Trophoblast cell (in vitro differentiated cells and primary cell): ENCODE results near the gene UBE2Q1.
A peak's percentile ranks its signal among the peaks of the same experiment; 100 is the strongest.

Experiments used
- DNase-seq, 2 donors: peaks; one replicate each; pipeline ENCODE4 v3.0.0-alpha.2; 2016
- H2AFZ ChIP-seq: 2 replicates; pipeline ENCODE4 v1.6.1; 2013; ENCODE audit warnings: low read length, moderate library complexity, mild to moderate bottlenecking; ENCODE audit not compliant: insufficient read depth, poor library complexity
- H2AK5ac ChIP-seq: 2 replicates; pipeline ENCODE4 v1.6.1; 2013; ENCODE audit warnings: mild to moderate bottlenecking, low read length
- H2BK120ac ChIP-seq: 2 replicates; pipeline ENCODE4 v1.6.1; 2013; ENCODE audit warnings: low read length, mild to moderate bottlenecking, moderate library complexity; ENCODE audit not compliant: insufficient read depth, poor library complexity
- H2BK12ac ChIP-seq: 2 replicates; pipeline ENCODE4 v1.6.1; 2013; ENCODE audit warnings: mild to moderate bottlenecking, low read length, moderate library complexity
- H2BK5ac ChIP-seq: 2 replicates; pipeline ENCODE4 v1.6.1; 2013; ENCODE audit warnings: low read length, low read depth, moderate library complexity, mild to moderate bottlenecking; ENCODE audit not compliant: poor library complexity
- H3K14ac ChIP-seq: 2 replicates; pipeline ENCODE4 v1.6.1; 2013; ENCODE audit warnings: mild to moderate bottlenecking, low read length
- H3K18ac ChIP-seq: 2 replicates; pipeline ENCODE4 v1.6.1; 2013; ENCODE audit warnings: mild to moderate bottlenecking, low read length
- H3K23ac ChIP-seq: 2 replicates; pipeline ENCODE4 v1.6.1; 2013; ENCODE audit warnings: low read length
- H3K27ac ChIP-seq: 2 replicates; pipeline ENCODE4 v1.5.1; 2013; ENCODE audit warnings: low read depth, mild to moderate bottlenecking, inconsistent platforms, low read length, moderate library complexity
- H3K27me3 ChIP-seq: 2 replicates; pipeline ENCODE4 v1.6.1; 2013; ENCODE audit warnings: inconsistent platforms, mild to moderate bottlenecking, low read length, moderate library complexity; ENCODE audit not compliant: insufficient read depth
- H3K36me3 ChIP-seq, 2 experiments: 1 replicate in 1 of 2; 2 replicates in 1 of 2; pipeline ENCODE4 v1.6.1; 2013; ENCODE audit warnings: low read length in 2 of 2, mild to moderate bottlenecking in 2 of 2, moderate library complexity in 1 of 2; ENCODE audit not compliant: insufficient read depth in 2 of 2, control insufficient read depth in 1 of 2
- H3K4ac ChIP-seq: 2 replicates; pipeline ENCODE4 v1.6.1; 2013; ENCODE audit warnings: low read depth, mild to moderate bottlenecking, low read length, moderate library complexity
- H3K4me1 ChIP-seq, 2 experiments: 1 replicate in 1 of 2; 2 replicates in 1 of 2; pipeline ENCODE4 v1.6.1; 2013; ENCODE audit warnings: low read length in 2 of 2, mild to moderate bottlenecking in 2 of 2, moderate library complexity in 1 of 2; ENCODE audit not compliant: insufficient read depth in 2 of 2, control insufficient read depth in 1 of 2
- H3K4me2 ChIP-seq: 2 replicates; pipeline ENCODE4 v1.6.1; 2013; ENCODE audit warnings: inconsistent platforms, mild to moderate bottlenecking, low read length, moderate library complexity
- H3K4me3 ChIP-seq: 2 replicates; pipeline ENCODE4 v1.5.1; 2013; ENCODE audit warnings: mild to moderate bottlenecking, low read depth, low read length, inconsistent platforms
- H3K79me1 ChIP-seq: one replicate; pipeline ENCODE4 v1.6.1; 2013; ENCODE audit warnings: low read length
- H3K79me2 ChIP-seq: 2 replicates; pipeline ENCODE4 v1.6.1; 2013; ENCODE audit warnings: low read length, mild to moderate bottlenecking; ENCODE audit not compliant: control insufficient read depth, insufficient read depth, poor library complexity
- H3K9ac ChIP-seq: 2 replicates; pipeline ENCODE4 v1.6.1; 2013; ENCODE audit warnings: mild to moderate bottlenecking, low read length
- H3K9me3 ChIP-seq: 2 replicates; pipeline ENCODE4 v1.6.1; 2013; ENCODE audit warnings: low read depth, mild to moderate bottlenecking, control low read depth, inconsistent platforms, low read length; ENCODE audit not compliant: insufficient read depth
- H4K12ac ChIP-seq: 2 replicates; pipeline ENCODE4 v1.6.1; 2013; ENCODE audit warnings: low read depth, mild to moderate bottlenecking, low read length, moderate library complexity
- H4K8ac ChIP-seq: 2 replicates; pipeline ENCODE4 v1.6.1; 2013; ENCODE audit warnings: low read depth, mild to moderate bottlenecking, low read length, moderate library complexity
- H4K91ac ChIP-seq: one replicate; pipeline ENCODE4 v1.6.1; 2013; ENCODE audit warnings: low read depth, mild to moderate bottlenecking, low read length, moderate library complexity
- WGBS: extraction: QIAGEN DNeasy Blood & Tissue Kit; methylation state at CpG from one replicate; pipeline ENCODE4 v1.1.7; 2013; ENCODE audit warnings: missing lambda C conversion rate; ENCODE audit not compliant: insufficient read length, insufficient coverage; ENCODE audit errors: extremely low coverage; 5-methylcytosine and 5-hydroxymethylcytosine counted together

UBE2Q1 gene

DNA sequence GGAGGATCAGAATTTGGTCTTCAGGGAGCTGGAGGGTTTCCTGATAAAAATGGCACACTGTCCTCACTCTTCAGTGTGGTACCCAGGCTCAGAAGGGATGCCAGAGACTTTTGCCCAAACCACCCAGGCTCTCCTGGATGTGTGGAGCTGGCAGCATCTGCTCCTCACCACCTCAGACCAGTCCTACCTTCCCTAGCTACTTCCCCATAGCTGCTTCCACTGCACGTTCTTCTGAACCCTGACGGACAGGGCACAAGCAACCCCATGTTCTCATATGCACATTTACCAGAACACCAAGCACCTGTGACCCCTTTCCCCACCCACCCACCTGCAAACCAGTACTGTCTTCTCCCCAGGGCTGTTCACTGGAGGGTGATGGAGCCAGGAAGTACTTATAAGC is 44.9 kb upstream of the UBE2Q1 start:
- Histone ChIP-seq H3K9ac (no peak overlapping the region), H3K18ac (no peak overlapping the region), H3K14ac (no peak overlapping the region), H2AK5ac (no peak overlapping the region), H3K79me1 (peaks cover 11% of the 10 kb centered on the region), H3K4me2 (no peak overlapping the region), H3K23ac (no peak overlapping the region), H3K4ac (no peak overlapping the region), H4K12ac (no peak overlapping the region), H3K36me3 (peaks cover 23 to 32% of the 10 kb centered on the region in 2 experiments), H4K8ac (no peak overlapping the region), H2BK120ac (no peak overlapping the region), H2BK12ac (no peak overlapping the region), H3K4me1 (peaks cover 0 to 4% of the 10 kb centered on the region in 2 experiments), H3K27me3 (no peaks in the 10 kb centered on the region), H2AFZ (no peak overlapping the region), H4K91ac (no peak overlapping the region), H3K27ac (no peak overlapping the region), H3K9me3 (peaks cover 1% of the 10 kb centered on the region), H2BK5ac (no peak overlapping the region), H3K79me2 (peaks cover 10% of the 10 kb centered on the region), H3K4me3 (no peak overlapping the region)
- no peak for DNase-seq
- no CpG with 5 or more reads among the region's 2 CpGs for WGBS

DNA sequence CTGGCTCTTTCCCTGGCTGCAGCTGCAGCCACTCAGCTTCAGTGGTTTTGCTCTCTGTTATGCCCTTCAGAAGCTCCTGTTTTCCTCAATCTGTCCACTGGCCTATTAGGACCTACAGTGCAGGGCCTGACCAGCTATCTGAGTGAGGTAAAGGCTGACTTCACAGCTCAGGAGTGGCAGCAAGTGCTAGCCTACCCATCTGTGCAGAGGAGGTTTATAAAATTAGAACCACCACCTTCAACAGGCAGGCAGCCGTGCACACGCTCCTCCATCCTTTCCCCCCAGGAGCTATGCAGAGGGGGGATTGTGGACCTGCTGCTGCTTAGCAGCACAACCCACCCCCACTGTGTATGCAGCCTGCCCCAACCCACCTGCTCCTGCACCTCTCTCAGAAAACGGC is 41.2 kb upstream of the UBE2Q1 start:
- H3K9ac ChIP-seq, result no peak overlapping the region
- no peak overlapping the region for H2BK120ac ChIP-seq
- no peak overlapping the region for H4K8ac ChIP-seq
- DNase-seq, result no peak
- H3K4ac ChIP-seq, result peak overlapping the region; percentile 37
- H3K36me3 ChIP-seq, result peaks cover 50 to 60% of the 10 kb centered on the region in 2 experiments
- no peak overlapping the region for H2BK5ac ChIP-seq
- H3K9me3 ChIP-seq, result peaks cover 1% of the 10 kb centered on the region
- no peak overlapping the region for H2AK5ac ChIP-seq
- H3K27ac ChIP-seq, result no peak overlapping the region
- no peak overlapping the region for H3K18ac ChIP-seq
- no peaks in the 10 kb centered on the region for H3K79me1 ChIP-seq
- no peak overlapping the region for H2AFZ ChIP-seq
- H3K4me3 ChIP-seq, result no peak overlapping the region
- H3K79me2 ChIP-seq, result peaks cover 2% of the 10 kb centered on the region
- no peak overlapping the region for H4K91ac ChIP-seq
- H3K23ac ChIP-seq, result no peak overlapping the region
- H4K12ac ChIP-seq, result no peak overlapping the region
- no peaks in the 10 kb centered on the region for H3K27me3 ChIP-seq
- no peak overlapping the region for H3K14ac ChIP-seq
- no peaks in the 10 kb centered on the region for H3K4me1 ChIP-seq
- no CpG with 5 or more reads among the region's 3 CpGs for WGBS
- H2BK12ac ChIP-seq, result no peak overlapping the region
- no peak overlapping the region for H3K4me2 ChIP-seq

- Histone ChIP-seq H2BK5ac (no peak overlapping the region), H3K18ac (no peak overlapping the region)
- no CpG with 5 or more reads among the region's 3 CpGs for WGBS
Measured at GRCh38 chr1:154598871-154599635, 40.6 kb upstream of the UBE2Q1 start.

DNA sequence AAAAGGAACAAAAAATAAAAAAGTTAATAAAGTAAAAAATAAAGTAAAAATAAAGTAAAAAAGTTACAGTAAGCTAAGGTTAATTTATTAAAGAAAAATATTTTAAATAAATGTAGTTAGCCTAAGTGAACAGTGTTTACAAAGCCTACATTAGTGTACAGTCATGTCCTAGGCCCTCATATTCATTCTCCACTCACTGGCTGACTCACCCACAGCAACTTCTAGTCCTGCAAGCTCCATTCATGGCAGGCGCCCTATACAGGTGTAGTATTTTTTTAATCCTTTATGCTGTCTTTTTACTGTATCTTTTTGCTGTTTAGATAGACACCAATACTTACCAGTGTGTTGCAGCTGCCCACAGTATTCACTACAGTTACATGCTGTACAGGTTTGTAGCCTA is 37.2 kb upstream of the UBE2Q1 start:
- Histone ChIP-seq H3K27ac (no peak overlapping the region), H2BK120ac (no peak overlapping the region), H3K27me3 (no peaks in the 10 kb centered on the region), H3K9me3 (no peaks in the 10 kb centered on the region), H3K14ac (no peak overlapping the region), H3K4ac (no peak overlapping the region), H3K9ac (no peak overlapping the region), H2BK5ac (no peak overlapping the region), H2AK5ac (no peak overlapping the region), H3K79me2 (no peaks in the 10 kb centered on the region), H4K8ac (no peak overlapping the region), H2BK12ac (no peak overlapping the region), H3K23ac (no peak overlapping the region), H3K18ac (no peak overlapping the region), H3K4me3 (no peak overlapping the region), H3K4me1 (no peaks in the 10 kb centered on the region), H4K91ac (no peak overlapping the region), H2AFZ (no peak overlapping the region), H3K36me3 (peaks cover 46 to 65% of the 10 kb centered on the region in 2 experiments), H3K4me2 (no peak overlapping the region), H4K12ac (no peak overlapping the region), H3K79me1 (no peaks in the 10 kb centered on the region)
- peak in 1 of 2 donors; percentile 40 for DNase-seq
- WGBS, result no CpG with 5 or more reads among the region's 1 CpG

More at GRCh38 chr1:154598871-154599635, 40.6 kb upstream of the UBE2Q1 start:
- Histone ChIP-seq H2BK12ac (no peak overlapping the region), H3K79me2 (no peaks in the 10 kb centered on the region), H3K27ac (no peak overlapping the region), H3K9me3 (no peaks in the 10 kb centered on the region), H2AK5ac (no peak overlapping the region), H3K14ac (no peak overlapping the region), H4K91ac (no peak overlapping the region), H3K9ac (no peak overlapping the region), H2BK120ac (no peak overlapping the region), H3K4ac (no peak overlapping the region), H4K8ac (no peak overlapping the region), H3K4me3 (no peak overlapping the region), H3K27me3 (no peaks in the 10 kb centered on the region), H3K79me1 (no peaks in the 10 kb centered on the region), H3K23ac (no peak overlapping the region), H2AFZ (no peak overlapping the region), H3K36me3 (peaks cover 48 to 64% of the 10 kb centered on the region in 2 experiments), H3K4me2 (no peak overlapping the region), H4K12ac (no peak overlapping the region), H3K4me1 (no peaks in the 10 kb centered on the region)
- no peak for DNase-seq
